Neural crest cell (in vitro differentiated cells): ENCODE data around the gene ATP2C2. TPM values are rescaled to one million over a fixed set of nuclear protein-coding genes. Genes with fewer than 3 reads are reported as not detected.

Experiments used
- DNase-seq: peaks from one replicate; pipeline ENCODE4 v3.0.0; 2021; ENCODE audit warnings: low read depth, mixed read lengths, low spot score
- H3K27ac Mint-ChIP-seq: one replicate; pipeline ENCODE4 v1.8.0; 2021; ENCODE audit warnings: mild to moderate bottlenecking, mixed read lengths; ENCODE audit not compliant: unreplicated experiment
- H3K27me3 Mint-ChIP-seq: 2 replicates; pipeline ENCODE4 v1.8.0; 2021; ENCODE audit warnings: low read depth, mild to moderate bottlenecking, mixed read lengths
- H3K36me3 Mint-ChIP-seq: 2 replicates; pipeline ENCODE4 v1.8.0; 2021; ENCODE audit warnings: low read depth, mild to moderate bottlenecking, mixed read lengths
- H3K4me1 Mint-ChIP-seq: 2 replicates; pipeline ENCODE4 v1.8.0; 2021; ENCODE audit warnings: mixed read lengths
- H3K4me3 Mint-ChIP-seq: one replicate; pipeline ENCODE4 v1.8.0; 2021; ENCODE audit warnings: mild to moderate bottlenecking, mixed read lengths
- H3K9me3 Mint-ChIP-seq: 2 replicates; pipeline ENCODE4 v1.8.0; 2021; ENCODE audit warnings: mixed read lengths
- CTCF ChIP-seq: fragments of 200-600 bp; sonication (generic); conservative IDR thresholded peaks from 2 replicates; pipeline ENCODE4 v1.5.0; 2021; ENCODE audit warnings: antibody characterized with exemption, mild to moderate bottlenecking
- total RNA-seq: library from RNA; stranded (reverse); gene quantifications from 2 replicates; pipeline ENCODE4 v1.2.1, GENCODE V29; 2021

ATP2C2 gene
- total RNA-seq, 1 donor from 2014 or later: 0.30 TPM

GRCh38 chr16:84467256-84467655 lies 98.9 kb downstream of the ATP2C2 start:
- Mint-ChIP-seq H3K4me1 (no peaks in the 10 kb centered on the region), H3K27ac (no peak overlapping the region), H3K36me3 (peaks cover 31% of the 10 kb centered on the region), H3K9me3 (peaks cover 6% of the 10 kb centered on the region), H3K27me3 (no peaks in the 10 kb centered on the region), H3K4me3 (no peak overlapping the region)
- DNase-seq: no peak
- TF ChIP-seq CTCF: no peak

GRCh38 chr16:84467709-84468108 lies 99.4 kb downstream of the ATP2C2 start:
- peaks cover 32% of the 10 kb centered on the region for H3K36me3 Mint-ChIP-seq

GRCh38 chr16:84471316-84471715 lies 103.0 kb downstream of the ATP2C2 start:
- no peak for TF ChIP-seq CTCF
- Mint-ChIP-seq H3K27me3 (no peaks in the 10 kb centered on the region), H3K4me3 (no peak overlapping the region), H3K9me3 (peaks cover 16% of the 10 kb centered on the region), H3K4me1 (peaks cover 11% of the 10 kb centered on the region), H3K36me3 (peaks cover 54% of the 10 kb centered on the region), H3K27ac (no peak overlapping the region)
- DNase-seq: no peak

More at GRCh38 chr16:84467709-84468108, 99.4 kb downstream of the ATP2C2 start:
- Mint-ChIP-seq H3K27me3 (no peaks in the 10 kb centered on the region), H3K4me1 (no peaks in the 10 kb centered on the region), H3K9me3 (peaks cover 6% of the 10 kb centered on the region), H3K27ac (no peak overlapping the region), H3K4me3 (no peak overlapping the region)
- TF ChIP-seq CTCF: no peak
- DNase-seq: no peak

GRCh38 chr16:84471966-84472365 lies 103.6 kb downstream of the ATP2C2 start:
- no peak for TF ChIP-seq CTCF
- no peak overlapping the region for H3K27ac Mint-ChIP-seq
- peaks cover 48% of the 10 kb centered on the region for H3K36me3 Mint-ChIP-seq
- peaks cover 14% of the 10 kb centered on the region for H3K9me3 Mint-ChIP-seq
- DNase-seq: no peak
- no peaks in the 10 kb centered on the region for H3K27me3 Mint-ChIP-seq
- peaks cover 15% of the 10 kb centered on the region for H3K4me1 Mint-ChIP-seq
- H3K4me3 Mint-ChIP-seq: no peak overlapping the region

- H3K27ac Mint-ChIP-seq: no peak overlapping the region
- peaks cover 41% of the 10 kb centered on the region for H3K36me3 Mint-ChIP-seq
- H3K27me3 Mint-ChIP-seq: no peaks in the 10 kb centered on the region
Observed at GRCh38 chr16:84475643-84476240, 107.4 kb downstream of the ATP2C2 start.

More at GRCh38 chr16:84475643-84476240, 107.4 kb downstream of the ATP2C2 start:
- DNase-seq: no peak
- TF ChIP-seq CTCF: no peak
- peaks cover 15% of the 10 kb centered on the region for H3K4me1 Mint-ChIP-seq
- peaks cover 14% of the 10 kb centered on the region for H3K9me3 Mint-ChIP-seq
- no peak overlapping the region for H3K4me3 Mint-ChIP-seq
